Stimulated activated CD8-positive, alpha-beta memory T cell treated with anti-CD3 and anti-CD28 coated beads, Interleukin-15, amount 100 ng/mL, for 4 hours (primary cell): ENCODE measurements around the gene PPP1R3C.

ENCODE experiments used
- DNase-seq, 2 donors: peaks; one replicate each; pipeline ENCODE4 v3.0.0-alpha.2; 2020; ENCODE audit warnings: low read depth in 2 of 2

The PPP1R3C gene

GRCh38 chr10:91601212-91601611 is 31.7 kb downstream of the PPP1R3C start:
- DNase-seq = no peak

DNA sequence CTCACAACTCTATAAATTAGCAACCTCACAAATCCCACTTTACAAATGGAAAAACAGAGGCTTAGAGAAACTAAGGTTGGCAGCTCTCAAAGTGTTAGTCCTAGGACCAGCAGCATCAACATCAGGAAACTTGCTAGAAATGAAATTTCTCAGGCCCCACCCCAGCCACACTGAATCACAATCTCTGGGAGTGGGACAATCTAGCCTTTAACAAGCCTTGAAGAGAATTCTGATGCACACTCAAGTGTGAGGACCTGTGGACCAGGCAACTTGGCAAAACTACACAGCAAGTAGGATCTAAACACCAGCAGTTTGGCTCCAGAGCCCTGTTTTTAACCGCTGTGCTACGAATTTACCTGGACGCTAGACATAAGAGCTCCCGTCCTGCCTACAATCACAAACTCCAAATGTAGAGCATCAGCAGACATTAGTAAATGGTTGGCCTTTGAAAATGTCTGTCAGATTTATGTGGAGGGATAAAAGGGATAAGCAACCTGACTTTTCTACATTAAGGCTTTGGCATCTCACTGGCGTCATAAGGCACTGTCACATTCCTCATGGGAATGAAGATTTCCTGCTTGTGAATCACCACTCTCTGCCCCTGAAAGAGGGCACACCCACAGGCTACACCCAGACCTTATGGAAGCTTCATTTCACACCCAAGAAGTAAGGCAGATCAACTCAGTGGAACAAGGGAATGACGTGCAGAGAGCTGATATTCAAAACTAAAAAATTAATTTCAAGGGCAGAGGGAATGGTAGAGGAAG is 34.5 kb downstream of the PPP1R3C start:
- no peak for DNase-seq

DNA sequence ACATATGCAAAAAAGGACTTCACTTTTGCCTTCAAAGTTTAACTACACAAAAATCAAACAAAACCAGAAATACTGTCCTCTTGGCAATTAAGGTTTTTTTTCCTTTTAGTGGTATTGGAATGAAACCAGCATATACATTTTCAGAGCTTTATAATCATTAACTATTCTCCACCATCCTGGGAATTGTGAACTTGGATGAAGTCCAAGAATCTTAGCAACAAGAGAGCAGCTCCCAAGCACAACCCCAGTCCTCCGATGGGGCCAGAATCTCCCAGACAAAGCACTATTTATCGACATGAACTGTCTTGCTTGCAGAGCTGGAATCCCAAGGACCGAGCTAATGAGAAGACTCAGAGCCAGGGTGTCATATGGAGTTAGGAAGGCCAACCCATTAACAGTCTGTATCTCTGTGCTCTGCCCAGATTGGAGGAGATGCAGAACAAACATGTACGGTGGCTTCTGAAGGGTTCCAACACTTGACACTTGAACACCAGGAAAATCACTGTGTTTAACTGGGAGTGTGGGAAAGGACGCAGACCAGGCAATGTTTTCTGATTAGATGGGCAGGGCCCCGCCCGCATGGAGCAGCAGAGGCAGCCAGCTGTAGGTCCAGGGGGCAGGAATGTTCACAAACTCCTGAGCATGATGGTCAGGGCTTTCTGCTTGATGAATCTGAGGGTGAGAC is 35.5 kb downstream of the PPP1R3C start:
- no peak for DNase-seq

DNA sequence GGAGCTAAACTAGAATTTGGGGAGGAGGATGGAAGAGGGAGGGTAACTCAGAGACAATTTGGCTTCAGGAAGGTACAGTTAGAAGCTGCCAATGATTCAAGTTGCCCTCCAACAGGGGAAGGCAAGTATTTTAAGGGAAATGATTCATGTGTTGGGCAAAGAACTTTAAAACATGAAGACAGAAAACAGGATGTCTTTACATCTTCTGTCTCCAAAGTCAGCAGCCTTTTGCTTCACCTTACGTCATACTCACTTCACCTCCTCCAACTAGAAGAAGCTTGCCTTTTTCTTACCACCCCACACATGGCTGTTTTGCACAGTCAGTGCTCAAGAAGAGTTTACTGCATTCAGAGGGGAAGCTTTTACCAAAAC is 36.1 kb downstream of the PPP1R3C start:
- no peak for DNase-seq

DNA sequence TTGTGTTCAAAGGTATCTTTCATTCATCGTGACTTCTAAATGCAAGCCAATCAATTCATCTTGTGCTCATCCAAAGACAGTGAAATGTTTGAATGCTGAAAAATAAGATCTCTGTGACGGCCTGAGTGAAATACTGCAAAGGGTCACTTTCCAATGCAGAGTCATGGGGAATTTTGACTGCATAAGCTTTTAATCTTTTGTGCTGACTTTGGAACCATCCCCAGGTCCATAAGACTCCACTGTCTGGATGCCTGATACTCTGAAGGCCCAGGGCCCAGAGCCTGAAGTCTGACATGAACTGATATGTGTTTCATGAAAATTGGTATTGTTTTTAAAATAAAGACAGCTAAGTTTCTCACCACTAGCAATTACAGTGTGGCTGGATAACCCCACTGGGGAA is 39.0 kb downstream of the PPP1R3C start:
- DNase-seq = no peak

GRCh38 chr10:91593366-91593765 is 39.5 kb downstream of the PPP1R3C start:
- no peak for DNase-seq

DNA sequence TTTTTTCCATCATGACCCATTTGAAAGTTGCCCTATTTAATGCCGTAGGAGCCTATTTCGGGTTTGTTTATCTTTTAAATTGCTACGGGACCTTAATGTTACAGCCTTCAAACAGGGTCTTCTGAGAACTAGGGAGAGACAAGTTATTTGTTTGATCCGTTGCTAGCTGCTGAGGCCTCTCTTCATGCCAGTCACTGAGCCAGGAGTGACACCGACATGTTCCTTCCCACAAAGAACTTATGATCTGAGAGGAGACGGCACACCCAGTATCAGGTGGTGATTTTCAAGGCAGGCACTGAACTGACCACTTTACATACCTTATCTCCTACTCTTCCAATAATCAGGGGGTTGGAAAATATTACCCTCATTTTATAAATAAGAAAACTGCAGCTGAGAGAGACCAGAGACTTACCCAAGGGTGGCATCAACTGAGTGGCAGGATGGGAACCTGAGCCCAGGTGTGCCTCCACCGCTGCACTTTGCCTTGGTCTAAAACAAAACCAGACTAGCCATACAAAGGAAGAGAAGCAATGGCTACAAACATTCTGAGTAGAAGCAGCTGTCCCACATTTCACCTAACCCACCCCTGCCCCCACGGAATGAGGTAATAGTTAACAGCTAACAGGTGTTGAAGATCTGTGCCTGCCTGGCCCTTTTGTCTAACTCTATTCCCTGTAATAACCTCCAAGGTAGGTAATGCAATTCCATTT is 40.5 kb downstream of the PPP1R3C start:
- no peak for DNase-seq

DNA sequence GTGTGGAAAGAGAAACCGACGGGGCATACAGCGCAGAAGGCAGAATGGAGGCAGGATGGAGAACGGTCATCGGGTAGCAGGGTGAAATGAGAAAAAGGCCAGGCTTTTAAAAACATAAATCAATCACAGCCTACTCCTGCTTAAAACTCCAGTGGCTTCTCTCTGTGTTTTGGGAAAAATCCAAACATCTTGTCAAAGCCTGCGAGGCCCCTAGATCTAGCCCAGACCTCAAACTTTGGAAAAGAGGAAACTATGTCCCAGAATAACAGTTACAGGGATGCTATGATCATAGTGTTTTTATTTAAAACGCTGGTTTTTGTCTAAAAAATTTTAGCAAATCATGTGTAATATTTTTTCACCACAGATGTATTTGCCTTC is 41.1 kb downstream of the PPP1R3C start:
- no peak for DNase-seq

GRCh38 chr10:91590904-91591796 is 41.7 kb downstream of the PPP1R3C start:
- DNase-seq = no peak

- no peak for DNase-seq
Observed at GRCh38 chr10:91590142-91590903, 42.5 kb downstream of the PPP1R3C start.

- DNase-seq = no peak
Observed at GRCh38 chr10:91589658-91590035, 43.2 kb downstream of the PPP1R3C start.

DNA sequence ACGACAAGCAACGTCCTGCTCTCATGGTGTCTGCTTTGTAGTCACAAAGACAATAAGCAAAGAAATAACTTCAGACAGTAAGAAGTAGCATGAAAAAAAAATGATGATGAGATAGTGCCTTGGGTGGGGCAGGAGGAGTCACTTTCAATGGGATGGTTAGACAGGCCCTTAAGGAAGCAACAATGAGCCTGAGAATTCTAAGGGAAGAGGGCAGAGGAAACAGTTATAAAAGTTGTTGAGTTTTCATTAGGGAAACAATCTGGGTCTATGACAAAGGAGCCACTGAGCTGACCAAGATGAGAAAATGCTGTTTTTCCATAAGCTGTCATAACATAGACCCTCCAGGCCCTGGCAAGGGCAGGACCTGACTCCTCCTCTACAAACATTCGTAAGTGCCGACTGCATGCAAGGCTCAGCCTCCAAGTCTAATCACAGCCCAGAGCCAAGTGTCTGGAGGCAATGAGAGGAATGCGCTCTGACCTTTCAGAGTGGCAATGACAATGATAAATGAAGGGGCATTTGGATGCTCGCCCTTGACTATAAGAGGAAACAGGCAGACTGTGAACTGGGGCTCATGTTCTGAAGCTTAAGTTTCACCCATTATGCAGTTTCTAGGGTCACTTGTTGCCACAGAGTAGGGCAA is 43.7 kb downstream of the PPP1R3C start:
- no peak for DNase-seq

DNA sequence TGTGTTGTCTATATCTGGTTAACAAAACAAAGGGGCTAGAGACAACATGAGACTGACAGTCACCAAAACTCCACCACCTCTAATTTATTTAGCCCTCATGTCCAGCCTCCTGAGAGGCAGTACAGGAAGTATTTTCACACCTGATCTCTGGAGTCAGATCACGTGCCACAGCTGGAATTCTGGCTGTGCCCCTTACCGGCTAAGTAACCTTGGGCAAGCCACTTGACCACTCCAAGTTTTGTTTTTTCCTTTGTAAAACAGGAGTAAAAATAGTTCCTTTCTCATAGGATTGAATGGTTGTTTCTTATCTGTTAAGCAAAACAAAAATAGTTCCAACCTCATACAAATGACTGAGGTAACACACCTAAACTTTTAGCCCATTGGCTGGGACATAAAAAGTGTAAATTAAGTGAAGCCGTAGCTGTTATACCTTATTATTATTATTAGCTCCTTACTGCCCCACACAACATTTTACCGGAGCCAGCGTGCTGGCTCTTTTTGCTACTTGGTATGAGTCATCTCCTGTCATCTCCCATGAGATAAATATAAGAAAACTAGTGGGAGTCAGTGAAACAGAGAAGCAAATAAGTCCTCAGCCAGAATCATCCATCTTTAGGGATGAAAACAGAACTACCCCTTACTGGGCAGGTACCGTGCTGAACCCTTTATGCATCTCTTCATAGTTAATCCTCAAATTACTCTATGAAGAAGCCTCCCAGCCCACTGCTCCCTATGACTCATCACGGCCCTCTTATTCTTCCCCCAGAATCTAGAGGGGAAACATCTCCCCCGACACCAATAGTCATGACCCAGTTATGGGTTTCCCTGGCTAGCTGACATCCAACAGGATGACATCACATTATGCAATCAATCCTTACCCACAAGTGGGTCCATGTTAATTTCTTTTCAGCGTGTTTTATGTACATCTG is 44.9 kb downstream of the PPP1R3C start:
- no peak for DNase-seq

GRCh38 chr10:91582153-91582554 is 50.7 kb downstream of the PPP1R3C start:
- DNase-seq = no peak

GRCh38 chr10:91579329-91579985 is 53.4 kb downstream of the PPP1R3C start:
- DNase-seq = no peak
